Mesothelial cell of epicardium (in vitro differentiated cells): Measurements from ENCODE around the gene PFDN5. TPM values are rescaled to one million over a fixed set of nuclear protein-coding genes. Genes with fewer than 3 reads are reported as not detected.

Experiments used
- DNase-seq, 2 experiments: peaks; one replicate each; pipeline ENCODE4 v3.0.0; 2021; ENCODE audit warnings: low spot score in 2 of 2; ENCODE audit not compliant: unreplicated experiment in 2 of 2
- H3K27ac Mint-ChIP-seq: 2 replicates; pipeline ENCODE4 v1.8.0; 2021; ENCODE audit warnings: mixed read lengths
- H3K27me3 Mint-ChIP-seq: 2 replicates; pipeline ENCODE4 v1.8.0; 2021; ENCODE audit warnings: low read depth, mixed read lengths
- H3K36me3 Mint-ChIP-seq: 2 replicates; pipeline ENCODE4 v1.8.0; 2021; ENCODE audit warnings: mixed read lengths
- H3K4me1 Mint-ChIP-seq: 2 replicates; pipeline ENCODE4 v1.8.0; 2021; ENCODE audit warnings: mixed read lengths
- H3K4me3 Mint-ChIP-seq: 2 replicates; pipeline ENCODE4 v1.8.0; 2021; ENCODE audit warnings: mild to moderate bottlenecking, moderate library complexity, mixed read lengths
- H3K9me3 Mint-ChIP-seq: 2 replicates; pipeline ENCODE4 v1.8.0; 2021; ENCODE audit warnings: mixed read lengths
- CTCF ChIP-seq: fragments of 200-600 bp; sonication (generic); IDR thresholded peaks from one replicate; pipeline ENCODE4 v1.5.0; 2021; ENCODE audit warnings: antibody characterized with exemption; ENCODE audit not compliant: unreplicated experiment
- total RNA-seq: library from RNA; stranded (reverse); gene quantifications from 3 replicates; pipeline ENCODE4 v1.2.1, GENCODE V29; 2021

Gene PFDN5
- total RNA-seq, 1 donor from 2014 or later = 339 TPM

- H3K9me3 Mint-ChIP-seq = no peaks in the 10 kb centered on the region
- H3K4me1 Mint-ChIP-seq = peaks cover 41% of the 10 kb centered on the region
- no peak for TF ChIP-seq CTCF
- peak overlapping the region; percentile 94 for H3K4me3 Mint-ChIP-seq
- H3K27ac Mint-ChIP-seq = peak overlapping the region; percentile 92
- no peak for DNase-seq
- peaks cover 14% of the 10 kb centered on the region for H3K36me3 Mint-ChIP-seq
- no peaks in the 10 kb centered on the region for H3K27me3 Mint-ChIP-seq
Measured at GRCh38 chr12:53299101-53299453, 3.7 kb downstream of the PFDN5 start.

GRCh38 chr12:53299454-53300180 is 4.3 kb downstream of the PFDN5 start, which contains the start of gene MYG1:
MYG1 (plus strand) TSS chr12:53299695; CDS start chr12:53299738, 43 bp downstream.
- Mint-ChIP-seq H3K27me3 (no peaks in the 10 kb centered on the region), H3K27ac (peak within 1 kb of the TSS; percentile 92), H3K4me3 (peak within 1 kb of the TSS; percentile 94), H3K4me1 (peaks cover 41% of the 10 kb centered on the region), H3K36me3 (peaks cover 14% of the 10 kb centered on the region), H3K9me3 (no peaks in the 10 kb centered on the region)
- peak; percentile 61 to 78 for DNase-seq
- no peak for TF ChIP-seq CTCF

GRCh38 chr12:53300187-53300586 is 4.8 kb downstream of the PFDN5 start:
- H3K27me3 Mint-ChIP-seq = no peaks in the 10 kb centered on the region
- peak overlapping the region; percentile 94 for H3K4me3 Mint-ChIP-seq
- peak overlapping the region; percentile 92 for H3K27ac Mint-ChIP-seq
- TF ChIP-seq CTCF = no peak
- peaks cover 14% of the 10 kb centered on the region for H3K36me3 Mint-ChIP-seq
- no peak for DNase-seq
- H3K4me1 Mint-ChIP-seq = peaks cover 37% of the 10 kb centered on the region
- H3K9me3 Mint-ChIP-seq = no peaks in the 10 kb centered on the region

- no peak for TF ChIP-seq CTCF
- Mint-ChIP-seq H3K27ac (peak overlapping the region; percentile 44), H3K9me3 (no peaks in the 10 kb centered on the region), H3K4me3 (no peak overlapping the region), H3K36me3 (peaks cover 19% of the 10 kb centered on the region), H3K27me3 (no peaks in the 10 kb centered on the region), H3K4me1 (peaks cover 22% of the 10 kb centered on the region)
- no peak for DNase-seq
Measured at GRCh38 chr12:53302903-53303302, 7.6 kb downstream of the PFDN5 start.

GRCh38 chr12:53306826-53307225 is 11.5 kb downstream of the PFDN5 start:
- Mint-ChIP-seq H3K4me1 (peaks cover 3% of the 10 kb centered on the region), H3K9me3 (no peaks in the 10 kb centered on the region), H3K36me3 (peaks cover 31% of the 10 kb centered on the region), H3K4me3 (no peak overlapping the region), H3K27ac (no peak overlapping the region), H3K27me3 (no peaks in the 10 kb centered on the region)
- TF ChIP-seq CTCF = no peak
- no peak for DNase-seq
